K562 (cell line): Measurements from ENCODE around the gene ZNF575. TPM values are rescaled to one million over a fixed set of nuclear protein-coding genes. Genes with fewer than 3 reads are reported as not detected.

ENCODE experiments used
- ATF1 ChIP-seq, 2 experiments: fragments of 450-650 bp in 1 of 2; IDR thresholded peaks; 2 replicates each; pipeline ENCODE4 v1.6.1; 2016; ENCODE audit warnings: missing compliant biosample characterization in 1 of 2, missing genetic modification characterization in 1 of 2
- CXXC5 ChIP-seq: fragments of 250-450 bp; sonication (Bioruptor Pico); IDR thresholded peaks from 2 replicates; pipeline ENCODE4 v1.8.0; 2022; ENCODE audit warnings: inconsistent platforms, mild to moderate bottlenecking, moderate library complexity
- DPF2 ChIP-seq: fragments of 450-650 bp; IDR thresholded peaks from 2 replicates; pipeline ENCODE4 v1.6.1; 2016
- EGR1 ChIP-seq: fragments of 450-650 bp; conservative IDR thresholded peaks from 2 replicates; pipeline ENCODE4 v1.6.1; 2017; ENCODE audit warnings: mild to moderate bottlenecking
- ELF1 ChIP-seq: fragments of 200-800 bp; sonication (Bioruptor generic); IDR thresholded peaks from 2 replicates; pipeline ENCODE4 v1.6.1; 2016; ENCODE audit warnings: missing genetic modification characterization, missing compliant biosample characterization
- HBP1 ChIP-seq: fragments of 450-650 bp; formaldehyde crosslinking; IDR thresholded peaks from 2 replicates; pipeline ENCODE4 v1.4.0; 2022; ENCODE audit warnings: missing genetic modification characterization
- HCFC1 ChIP-seq: IDR thresholded peaks from 2 replicates; pipeline ENCODE4 v1.6.1; 2012; ENCODE audit warnings: low read depth, low read length, improper control_type of control experiment
- L3MBTL2 ChIP-seq: fragments of 450-650 bp; IDR thresholded peaks from 2 replicates; pipeline ENCODE4 v1.6.1; 2016; ENCODE audit warnings: mild to moderate bottlenecking, moderate library complexity
- MIER1 ChIP-seq: fragments of 450-650 bp; IDR thresholded peaks from 2 replicates; pipeline ENCODE4 v1.6.1; 2016; ENCODE audit warnings: antibody characterized with exemption, mild to moderate bottlenecking, low read depth
- NELFE ChIP-seq: IDR thresholded peaks from 2 replicates; pipeline ENCODE4 v1.6.1; 2011; ENCODE audit warnings: mild to moderate bottlenecking; ENCODE audit not compliant: insufficient read depth, insufficient read length
- NRF1 ChIP-seq, 2 experiments: fragments of 450-650 bp; IDR thresholded peaks in 1 of 2; conservative IDR thresholded peaks in 1 of 2; 2 replicates each; pipeline ENCODE4 v1.6.1; 2014; ENCODE audit warnings: mild to moderate bottlenecking in 2 of 2
- PCBP2 ChIP-seq: fragments of 200-400 bp; formaldehyde crosslinking; IDR thresholded peaks from 2 replicates; pipeline ENCODE4 v1.6.1; 2018; ENCODE audit warnings: low read length, low read depth, mild to moderate bottlenecking, moderate library complexity; ENCODE audit not compliant: poor library complexity, severe bottlenecking
- POU5F1 ChIP-seq: fragments of 150-350 bp; IDR thresholded peaks from 2 replicates; pipeline ENCODE4 v1.6.1; 2014; ENCODE audit warnings: borderline replicate concordance, low read length, low read depth, mild to moderate bottlenecking; ENCODE audit not compliant: partially characterized antibody
- SIN3A ChIP-seq, 2 experiments: fragments of 150-350 bp in 1 of 2; IDR thresholded peaks; 2 replicates each; pipeline ENCODE4 v1.6.1; 2011 to 2016; ENCODE audit warnings: borderline replicate concordance in 2 of 2, low read depth in 2 of 2, low read length in 2 of 2, mild to moderate bottlenecking in 2 of 2, moderate library complexity in 2 of 2; ENCODE audit not compliant: control insufficient read depth in 1 of 2
- SP1 ChIP-seq: sonication (generic); formaldehyde crosslinking; IDR thresholded peaks from 2 replicates; pipeline ENCODE4 v1.8.1; 2022; ENCODE audit warnings: mild to moderate bottlenecking, missing genetic modification reagents
- SREBF1 ChIP-seq: fragments of 150-350 bp; IDR thresholded peaks from 2 replicates; pipeline ENCODE4 v1.6.1; 2014; ENCODE audit warnings: antibody characterized with exemption, low read depth, low read length, borderline replicate concordance
- SRF ChIP-seq, 2 experiments: fragments of 250-450, 450-650 bp in 1 of 2; sonication (Bioruptor Pico) in 1 of 2; sonication (generic) in 1 of 2; formaldehyde crosslinking; IDR thresholded peaks; 2 replicates each; pipeline versions ENCODE4 v1.5.0 to v1.5.1; 2020 to 2022; ENCODE audit warnings: mild to moderate bottlenecking in 1 of 2, missing genetic modification reagents in 1 of 2
- TBP ChIP-seq: optimal IDR thresholded peaks from 2 replicates; pipeline ENCODE3; 2011; ENCODE audit warnings: low read depth, low read length, improper control_type of control experiment
- ZBTB5 ChIP-seq: fragments of 450-650 bp; IDR thresholded peaks from 2 replicates; pipeline ENCODE4 v1.6.1; 2017; ENCODE audit warnings: antibody characterized with exemption
- ZFX ChIP-seq: sonication (generic); formaldehyde crosslinking; IDR thresholded peaks from 2 replicates; pipeline ENCODE4 v1.8.0; 2022; ENCODE audit warnings: mild to moderate bottlenecking, missing genetic modification reagents, moderate library complexity
- ZNF124 ChIP-seq: sonication (generic); formaldehyde crosslinking; IDR thresholded peaks from 2 replicates; pipeline ENCODE4 v1.8.1; 2022; ENCODE audit warnings: missing genetic modification reagents
- ZNF197 ChIP-seq: fragments of 200-800 bp; sonication (Bioruptor generic); IDR thresholded peaks from 2 replicates; pipeline ENCODE4 v1.6.1; 2016; ENCODE audit warnings: low read depth, missing genetic modification characterization, missing compliant biosample characterization
- ZNF224 ChIP-seq: sonication (generic); formaldehyde crosslinking; IDR thresholded peaks from 2 replicates; pipeline ENCODE4 v1.8.0; 2022; ENCODE audit warnings: mild to moderate bottlenecking, missing genetic modification reagents
- ZNF764 ChIP-seq: fragments of 250-450 bp; sonication (Bioruptor Pico); IDR thresholded peaks from 2 replicates; pipeline ENCODE4 v1.4.0; 2020; ENCODE audit warnings: low read depth, mild to moderate bottlenecking, moderate library complexity
- polyA plus RNA-seq, 8 experiments: library from polyadenylated mRNA; depleted of rRNA in 4 of 8; stranded (reverse) in 5 of 8; unstranded in 3 of 8; fragments of >200 nt; fragmentation: Nextera tagmentation in 2 of 8; fragmentation: Illumina TruSeq in 1 of 8; extraction: Ambion mirVana in 2 of 8; extraction: Trizol in 1 of 8; gene quantifications; 2 replicates each; pipeline versions ENCODE4 v1.2.1 to v1.2.3, GENCODE V29; 2011 to 2014; ENCODE audit warnings: inconsistent platforms in 1 of 8, missing spikeins in 1 of 8
- total RNA-seq, 7 experiments: library from RNA; depleted of rRNA in 6 of 7; stranded (reverse); fragments of >200 nt in 6 of 7; fragmentation: Illumina TruSeq in 2 of 7; extraction: Trizol in 2 of 7; gene quantifications; 2 replicates each; pipeline versions ENCODE4 v1.2.1 to v1.2.3, GENCODE V29; 2011 to 2021; ENCODE audit warnings: low replicate concordance in 1 of 7
- TF ChIP-seq, protein P1 (sequence below): fragments of 250-450 bp; sonication (Bioruptor Pico); IDR thresholded peaks from 2 replicates; pipeline ENCODE4 v1.5.0; 2021

Gene ZNF575
- total and polyA plus RNA-seq, 9 of the 15 experiments (the other 6 are each of a cell fraction or from before 2014, with no cell fraction given) = 0.20 to 0.98 (median 0.32) TPM; not detected in 6

GRCh38 chr19:43532962-43533545, at the start of gene ZNF575 (continued):
- TF ChIP-seq, protein P1, sequence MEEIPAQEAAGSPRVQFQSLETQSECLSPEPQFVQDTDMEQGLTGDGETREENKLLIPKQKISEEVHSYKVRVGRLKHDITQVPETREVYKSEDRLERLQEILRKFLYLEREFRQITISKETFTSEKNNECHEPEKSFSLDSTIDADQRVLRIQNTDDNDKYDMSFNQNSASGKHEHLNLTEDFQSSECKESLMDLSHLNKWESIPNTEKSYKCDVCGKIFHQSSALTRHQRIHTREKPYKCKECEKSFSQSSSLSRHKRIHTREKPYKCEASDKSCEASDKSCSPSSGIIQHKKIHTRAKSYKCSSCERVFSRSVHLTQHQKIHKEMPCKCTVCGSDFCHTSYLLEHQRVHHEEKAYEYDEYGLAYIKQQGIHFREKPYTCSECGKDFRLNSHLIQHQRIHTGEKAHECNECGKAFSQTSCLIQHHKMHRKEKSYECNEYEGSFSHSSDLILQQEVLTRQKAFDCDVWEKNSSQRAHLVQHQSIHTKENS (CRISPR knock-in tag) = no peak
- TF ChIP-seq SP1 (CRISPR knock-in tag) (no peak), HCFC1 (peak; percentile 12; the same call in 1 of the 2 replicates), SREBF1 (no peak), ZBTB5 (no peak), POU5F1 (peak; percentile 58), EGR1 (peak; percentile 89), MIER1 (no peak), DPF2 (peak; percentile 31; the same call in 1 of the 2 replicates), SRF (CRISPR knock-in tag; IDR thresholded peaks at IDR 0.05) (0 out of 4 replicates have a peak, but pooled peaks of 1 of the 2 experiments have one; percentile 41), SIN3A (IDR thresholded peaks at IDR 0.05; ENCODE audit: borderline replicate concordance in 2 of 2, control insufficient read depth in 1 of 2, low read depth in 2 of 2, low read length in 2 of 2) (no peak), CXXC5 (CRISPR knock-in tag) (peak; percentile 83), L3MBTL2 (peak; percentile 84), NELFE (no peak), ZNF224 (no peak), TBP (peak; percentile 40), ZNF197 (CRISPR knock-in tag) (no peak), ZFX (CRISPR knock-in tag) (0 out of 2 replicates have a peak, but pooled peaks have one; percentile 33), HBP1 (CRISPR knock-in tag) (peak; percentile 63; the same call in 1 of the 2 replicates), ZNF124 (no peak), ZNF764 (CRISPR knock-in tag) (no peak), ELF1 (tag) (no peak), NRF1 (conservative IDR thresholded peaks at IDR 0.05 in 1 of 2, IDR thresholded peaks at IDR 0.05 in 1 of 2) (peak; percentile 93 to 94), PCBP2 (no peak), ATF1 (CRISPR knock-in tag; IDR thresholded peaks at IDR 0.05) (no peak), ATF1 (tag; IDR thresholded peaks at IDR 0.05) (peak; percentile 61)
